Large intestine (tissue), 3 donors: ENCODE results near the gene KIAA1755. TPM values are rescaled to one million over a fixed set of nuclear protein-coding genes. Genes with fewer than 3 reads are reported as not detected.
A peak's percentile ranks its signal among the peaks of the same experiment; 100 is the strongest.

Experiments
- DNase-seq, 2 donors: peaks; one replicate each; pipeline versions ENCODE4 v3.0.0 to v3.0.0-alpha.2; 2013
- H3K27ac ChIP-seq: one replicate; pipeline ENCODE4 v1.5.1; 2013; ENCODE audit warnings: low read length
- H3K27me3 ChIP-seq: 2 replicates; pipeline ENCODE4 v1.6.1; 2013; ENCODE audit warnings: low read length; ENCODE audit not compliant: control insufficient read depth, insufficient read depth
- H3K36me3 ChIP-seq: 2 replicates; pipeline ENCODE4 v1.6.1; 2013; ENCODE audit warnings: low read length; ENCODE audit not compliant: control insufficient read depth, insufficient read depth
- H3K4me1 ChIP-seq: one replicate; pipeline ENCODE4 v1.6.1; 2013; ENCODE audit warnings: low read length; ENCODE audit not compliant: control insufficient read depth, insufficient read depth
- H3K4me3 ChIP-seq: one replicate; pipeline ENCODE4 v1.5.1; 2013; ENCODE audit warnings: low read length
- H3K9me3 ChIP-seq: one replicate; pipeline ENCODE4 v1.6.1; 2013; ENCODE audit warnings: mild to moderate bottlenecking, low read depth, low read length, moderate library complexity; ENCODE audit not compliant: control insufficient read depth
- WGBS: methylation state at CpG from one replicate; pipeline ENCODE4 v1.1.5; 2013; ENCODE audit warnings: low lambda C conversion rate; ENCODE audit not compliant: insufficient coverage; 5-methylcytosine and 5-hydroxymethylcytosine counted together
- polyA plus RNA-seq: library from polyadenylated mRNA; unstranded; fragments of 120-200 nt; gene quantifications from one replicate; pipeline ENCODE4 v1.2.1, GENCODE V29; 2013

KIAA1755 gene
- polyA plus RNA-seq, 1 donor: 8.4 TPM

- no peaks in the 10 kb centered on the region for H3K27me3 ChIP-seq
- H3K4me3 ChIP-seq: peak within 1 kb of the TSS; percentile 86
- H3K36me3 ChIP-seq: peaks cover 17% of the 10 kb centered on the region
- WGBS: no CpG with 5 or more reads among the region's 46 CpGs
- peak; percentile 91 to 92 for DNase-seq
- H3K27ac ChIP-seq: peak within 1 kb of the TSS; percentile 85
- H3K9me3 ChIP-seq: no peaks in the 10 kb centered on the region
- peaks cover 39% of the 10 kb centered on the region for H3K4me1 ChIP-seq
These were observed 95.2 kb downstream of the KIAA1755 start, which contains the start of gene TGM2 for GRCh38 chr20:38165089-38165965. Gene TGM2, minus strand, starts transcription at chr20:38165270. Its CDS starts 72 bp downstream, at chr20:38165198.

GRCh38 chr20:38164624-38165088 lies 95.9 kb downstream of the KIAA1755 start:
- DNase-seq: no peak
- H3K4me3 ChIP-seq: peak overlapping the region; percentile 86
- WGBS: no CpG with 5 or more reads among the region's 14 CpGs
- H3K9me3 ChIP-seq: no peaks in the 10 kb centered on the region
- H3K4me1 ChIP-seq: peaks cover 46% of the 10 kb centered on the region
- H3K27ac ChIP-seq: peak overlapping the region; percentile 85
- no peaks in the 10 kb centered on the region for H3K27me3 ChIP-seq
- peaks cover 24% of the 10 kb centered on the region for H3K36me3 ChIP-seq

- Histone ChIP-seq H3K27ac (peak overlapping the region; percentile 85), H3K4me3 (peak overlapping the region; percentile 86), H3K9me3 (no peaks in the 10 kb centered on the region), H3K36me3 (peaks cover 29% of the 10 kb centered on the region), H3K4me1 (peaks cover 48% of the 10 kb centered on the region), H3K27me3 (no peaks in the 10 kb centered on the region)
- peak in 1 of 2 donors; percentile 40 for DNase-seq
- WGBS: no CpG with 5 or more reads among the region's 5 CpGs
These were observed 96.5 kb downstream of the KIAA1755 start for GRCh38 chr20:38164069-38164468.

- no peak for DNase-seq
- Histone ChIP-seq H3K9me3 (no peaks in the 10 kb centered on the region), H3K27me3 (no peaks in the 10 kb centered on the region), H3K27ac (peak overlapping the region; percentile 85), H3K36me3 (peaks cover 38% of the 10 kb centered on the region), H3K4me1 (peaks cover 46% of the 10 kb centered on the region), H3K4me3 (peak overlapping the region; percentile 86)
- WGBS: no CpG with 5 or more reads among the region's 15 CpGs
These were observed 97.4 kb downstream of the KIAA1755 start for GRCh38 chr20:38162878-38163875.

- peak in 1 of 2 donors; percentile 41 for DNase-seq
- 69% methylated on average over 1 of the region's 2 CpGs for WGBS
- H3K27ac ChIP-seq: peak overlapping the region; percentile 85
- H3K27me3 ChIP-seq: no peaks in the 10 kb centered on the region
- peaks cover 48% of the 10 kb centered on the region for H3K4me1 ChIP-seq
- H3K36me3 ChIP-seq: peaks cover 48% of the 10 kb centered on the region
- H3K9me3 ChIP-seq: no peaks in the 10 kb centered on the region
- no peak overlapping the region for H3K4me3 ChIP-seq
These were observed 98.4 kb downstream of the KIAA1755 start for GRCh38 chr20:38162149-38162548.

GRCh38 chr20:38161412-38161774 lies 99.1 kb downstream of the KIAA1755 start:
- Histone ChIP-seq H3K4me3 (no peak overlapping the region), H3K36me3 (peaks cover 54% of the 10 kb centered on the region), H3K4me1 (peaks cover 53% of the 10 kb centered on the region), H3K9me3 (no peaks in the 10 kb centered on the region), H3K27me3 (no peaks in the 10 kb centered on the region), H3K27ac (peak overlapping the region; percentile 85)
- no peak for DNase-seq
- no CpG with 5 or more reads among the region's 14 CpGs for WGBS

Other genes with a start within 250 kb of the KIAA1755 start
- 20.3 TPM for gene TTI1, start 227.3 kb downstream of the KIAA1755 start, polyA plus RNA-seq
- 49.0 TPM for gene RPRD1B, start 227.0 kb downstream of the KIAA1755 start, polyA plus RNA-seq
- 334 TPM for gene TGM2, start 95.5 kb downstream of the KIAA1755 start, polyA plus RNA-seq
- 0.21 TPM for gene BPI, start 43.4 kb upstream of the KIAA1755 start, polyA plus RNA-seq
- gene LBP, start 85.7 kb upstream of the KIAA1755 start, polyA plus RNA-seq: 0.03 TPM
- gene SNHG17, start 174.6 kb upstream of the KIAA1755 start, polyA plus RNA-seq: 30.1 TPM
- 28.1 TPM for gene RALGAPB, start 212.1 kb upstream of the KIAA1755 start, polyA plus RNA-seq